GM18867 (cell line): Measurements from ENCODE around the gene ZBTB17.
A peak's percentile ranks its signal among the peaks of the same experiment; 100 is the strongest.
"Not testable (repeated sequence)": the region's sequence is repeated elsewhere in the genome, so short reads cannot be mapped to it uniquely, and the experiment has no call there.

Experiments
- ATAC-seq: cut with Tn5 transposase; IDR thresholded peaks from one replicate; pipeline ENCODE4 v1.9.1; 2021; ENCODE audit warnings: mild to moderate bottlenecking, moderate library complexity; ENCODE audit not compliant: unreplicated experiment

Gene ZBTB17

GRCh38 chr1:15938628-15939161 lies 37.2 kb downstream of the ZBTB17 start:
- no peak for ATAC-seq

GRCh38 chr1:15937706-15938168 lies 38.2 kb downstream of the ZBTB17 start:
- no peak for ATAC-seq

- no peak for ATAC-seq
Observed at GRCh38 chr1:15937146-15937545, 38.8 kb downstream of the ZBTB17 start.

GRCh38 chr1:15936025-15936424 lies 39.9 kb downstream of the ZBTB17 start:
- ATAC-seq, result no peak

DNA sequence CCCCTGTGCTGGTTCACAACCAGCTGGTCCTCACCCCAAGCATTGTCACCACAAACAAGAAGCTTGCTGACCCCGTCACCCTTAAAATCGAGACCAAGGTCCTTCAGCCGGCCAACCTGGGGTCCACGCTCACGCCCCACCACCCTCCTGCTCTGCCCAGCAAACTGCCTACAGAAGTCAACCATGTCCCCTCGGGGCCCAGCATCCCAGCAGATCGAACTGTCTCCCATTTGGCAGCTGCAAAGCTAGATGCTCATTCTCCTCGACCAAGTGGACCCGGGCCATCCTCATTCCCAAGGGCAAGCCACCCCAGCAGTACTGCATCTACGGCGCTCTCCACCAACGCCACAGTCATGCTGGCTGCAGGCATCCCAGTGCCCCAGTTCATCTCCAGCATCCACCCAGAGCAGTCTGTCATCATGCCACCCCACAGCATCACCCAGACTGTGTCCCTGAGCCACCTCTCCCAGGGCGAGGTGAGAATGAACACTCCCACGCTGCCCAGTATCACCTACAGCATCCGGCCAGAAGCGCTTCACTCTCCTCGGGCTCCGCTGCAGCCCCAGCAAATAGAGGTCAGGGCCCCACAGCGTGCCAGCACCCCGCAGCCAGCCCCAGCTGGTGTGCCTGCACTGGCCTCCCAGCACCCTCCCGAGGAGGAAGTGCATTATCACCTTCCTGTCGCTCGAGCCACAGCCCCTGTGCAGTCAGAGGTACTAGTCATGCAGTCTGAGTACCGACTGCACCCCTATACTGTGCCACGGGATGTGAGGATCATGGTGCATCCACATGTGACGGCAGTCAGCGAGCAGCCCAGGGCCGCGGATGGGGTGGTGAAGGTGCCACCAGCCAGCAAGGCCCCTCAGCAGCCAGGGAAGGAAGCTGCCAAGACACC lies 40.6 kb downstream of the ZBTB17 start:
- ATAC-seq, result no peak

GRCh38 chr1:15934211-15935055 lies 41.5 kb downstream of the ZBTB17 start:
- ATAC-seq, result no peak

DNA sequence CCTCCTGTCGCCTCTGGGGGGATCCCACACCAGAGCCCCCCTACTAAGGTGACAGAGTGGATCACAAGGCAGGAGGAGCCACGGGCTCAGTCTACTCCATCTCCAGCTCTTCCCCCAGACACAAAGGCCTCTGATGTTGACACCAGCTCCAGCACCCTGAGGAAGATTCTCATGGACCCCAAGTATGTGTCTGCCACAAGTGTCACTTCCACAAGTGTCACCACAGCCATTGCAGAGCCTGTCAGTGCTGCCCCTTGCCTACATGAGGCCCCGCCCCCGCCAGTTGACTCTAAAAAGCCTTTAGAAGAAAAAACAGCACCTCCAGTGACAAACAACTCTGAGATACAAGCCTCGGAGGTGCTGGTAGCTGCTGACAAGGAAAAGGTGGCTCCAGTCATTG lies 42.2 kb downstream of the ZBTB17 start:
- no peak for ATAC-seq

DNA sequence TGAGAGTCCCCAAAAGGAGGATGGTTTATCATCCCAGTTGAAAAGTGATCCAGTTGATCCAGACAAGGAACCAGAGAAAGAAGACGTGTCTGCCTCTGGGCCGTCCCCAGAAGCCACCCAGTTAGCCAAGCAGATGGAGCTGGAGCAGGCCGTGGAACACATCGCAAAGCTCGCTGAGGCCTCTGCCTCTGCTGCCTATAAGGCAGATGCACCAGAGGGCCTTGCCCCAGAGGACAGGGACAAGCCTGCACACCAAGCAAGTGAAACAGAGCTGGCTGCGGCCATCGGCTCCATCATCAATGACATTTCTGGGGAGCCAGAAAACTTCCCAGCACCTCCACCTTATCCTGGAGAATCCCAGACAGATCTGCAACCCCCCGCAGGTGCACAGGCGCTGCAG lies 43.3 kb downstream of the ZBTB17 start:
- ATAC-seq, result no peak

DNA sequence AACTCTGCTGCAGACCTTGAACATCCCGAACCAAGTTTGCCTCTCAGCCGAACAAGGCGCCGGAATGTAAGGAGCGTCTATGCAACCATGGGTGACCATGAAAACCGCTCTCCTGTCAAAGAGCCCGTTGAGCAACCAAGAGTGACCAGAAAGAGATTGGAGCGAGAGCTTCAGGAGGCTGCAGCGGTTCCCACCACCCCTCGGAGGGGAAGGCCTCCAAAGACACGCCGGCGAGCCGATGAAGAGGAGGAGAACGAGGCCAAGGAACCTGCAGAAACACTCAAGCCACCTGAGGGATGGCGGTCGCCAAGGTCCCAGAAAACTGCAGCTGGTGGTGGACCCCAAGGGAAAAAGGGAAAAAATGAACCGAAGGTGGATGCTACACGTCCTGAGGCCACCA lies 44.0 kb downstream of the ZBTB17 start:
- ATAC-seq, result no peak

GRCh38 chr1:15931401-15931800 lies 44.5 kb downstream of the ZBTB17 start:
- no peak for ATAC-seq

DNA sequence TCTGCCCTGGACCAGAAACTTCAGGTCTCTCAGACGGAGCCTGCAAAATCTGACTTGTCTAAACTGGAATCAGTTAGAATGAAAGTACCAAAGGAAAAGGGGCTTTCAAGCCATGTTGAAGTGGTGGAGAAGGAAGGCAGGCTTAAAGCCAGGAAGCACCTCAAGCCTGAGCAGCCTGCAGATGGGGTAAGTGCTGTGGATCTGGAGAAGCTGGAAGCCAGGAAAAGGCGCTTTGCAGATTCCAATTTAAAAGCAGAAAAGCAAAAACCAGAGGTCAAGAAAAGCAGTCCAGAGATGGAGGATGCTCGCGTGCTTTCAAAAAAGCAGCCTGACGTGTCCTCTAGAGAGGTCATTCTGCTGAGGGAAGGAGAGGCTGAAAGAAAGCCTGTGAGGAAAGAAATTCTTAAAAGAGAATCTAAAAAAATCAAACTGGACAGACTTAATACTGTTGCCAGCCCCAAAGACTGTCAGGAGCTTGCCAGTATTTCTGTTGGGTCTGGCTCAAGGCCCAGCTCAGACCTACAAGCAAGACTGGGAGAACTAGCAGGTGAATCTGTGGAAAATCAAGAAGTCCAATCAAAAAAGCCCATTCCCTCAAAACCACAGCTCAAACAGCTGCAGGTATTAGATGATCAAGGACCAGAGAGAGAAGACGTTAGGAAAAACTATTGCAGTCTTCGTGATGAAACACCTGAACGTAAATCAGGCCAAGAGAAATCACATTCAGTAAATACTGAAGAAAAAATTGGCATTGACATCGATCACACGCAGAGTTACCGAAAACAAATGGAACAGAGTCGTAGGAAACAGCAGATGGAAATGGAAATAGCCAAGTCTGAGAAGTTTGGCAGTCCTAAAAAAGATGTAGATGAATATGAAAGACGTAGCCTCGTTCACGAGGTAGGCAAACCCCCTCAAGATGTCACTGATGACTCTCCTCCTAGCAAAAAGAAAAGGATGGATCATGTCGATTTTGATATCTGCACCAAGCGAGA lies 46.6 kb downstream of the ZBTB17 start:
- no peak for ATAC-seq

DNA sequence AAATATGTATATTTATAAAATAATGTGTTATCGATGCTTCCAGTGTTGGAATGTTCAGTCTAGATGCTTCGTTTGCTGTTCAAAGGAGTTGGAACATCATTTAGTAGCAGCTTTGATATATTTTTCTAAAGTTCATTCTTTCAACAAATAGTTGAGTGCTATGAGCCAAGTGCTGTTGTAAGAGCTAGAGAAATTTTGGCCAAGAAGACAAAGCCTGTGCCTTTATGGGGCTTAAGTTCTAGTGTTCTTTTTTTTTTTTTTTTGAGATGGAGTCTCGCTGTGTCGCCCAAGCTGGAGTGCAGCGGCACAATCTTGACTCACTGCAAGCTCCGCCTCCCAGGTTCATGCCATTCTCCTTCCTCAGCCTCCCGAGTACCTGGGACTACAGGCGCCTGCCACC lies 49.5 kb downstream of the ZBTB17 start:
- ATAC-seq, result not testable (repeated sequence)

- no peak for ATAC-seq
Observed at GRCh38 chr1:15923241-15923640, 52.7 kb downstream of the ZBTB17 start.

GRCh38 chr1:15918962-15919715 lies 56.8 kb downstream of the ZBTB17 start:
- ATAC-seq, result peak; percentile 65

DNA sequence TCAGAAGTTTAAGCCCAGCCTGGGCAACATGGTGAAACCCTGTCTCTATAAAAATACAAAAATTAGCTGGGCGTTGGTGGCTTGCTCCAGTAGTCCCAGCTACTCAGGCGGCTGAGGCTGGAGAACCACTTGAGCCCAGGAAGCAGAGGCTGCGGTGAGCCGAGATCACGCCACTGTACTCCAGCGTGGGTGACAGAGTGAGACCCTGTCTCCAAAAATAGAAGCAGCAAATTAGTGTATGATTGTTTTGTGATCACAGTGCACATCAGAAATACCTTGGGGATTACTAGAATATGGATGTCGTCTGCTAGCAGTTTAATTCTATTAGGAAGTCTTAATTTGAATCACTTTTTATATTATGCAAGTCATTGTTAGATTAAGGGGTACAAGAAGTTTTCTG lies 59.0 kb downstream of the ZBTB17 start:
- no peak for ATAC-seq

DNA sequence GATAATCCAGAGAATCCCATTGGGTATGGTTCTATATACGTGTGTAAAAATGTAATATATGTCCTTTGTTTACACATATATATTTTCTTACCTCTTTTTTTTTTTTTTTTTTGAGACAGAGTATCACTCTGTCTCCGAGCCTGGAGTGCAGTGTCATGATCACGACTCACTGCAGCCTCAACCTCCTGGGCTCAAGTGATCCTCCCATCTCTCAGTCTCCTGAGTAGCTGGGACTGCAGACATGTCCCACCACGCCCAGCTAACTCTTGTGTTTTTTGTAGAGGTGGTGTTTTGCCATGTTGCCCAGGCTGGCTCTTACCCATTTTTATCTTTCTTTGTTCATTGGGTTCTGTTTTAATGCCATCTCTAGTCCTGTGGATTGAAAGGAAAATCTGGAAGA lies 59.5 kb downstream of the ZBTB17 start:
- no peak for ATAC-seq

DNA sequence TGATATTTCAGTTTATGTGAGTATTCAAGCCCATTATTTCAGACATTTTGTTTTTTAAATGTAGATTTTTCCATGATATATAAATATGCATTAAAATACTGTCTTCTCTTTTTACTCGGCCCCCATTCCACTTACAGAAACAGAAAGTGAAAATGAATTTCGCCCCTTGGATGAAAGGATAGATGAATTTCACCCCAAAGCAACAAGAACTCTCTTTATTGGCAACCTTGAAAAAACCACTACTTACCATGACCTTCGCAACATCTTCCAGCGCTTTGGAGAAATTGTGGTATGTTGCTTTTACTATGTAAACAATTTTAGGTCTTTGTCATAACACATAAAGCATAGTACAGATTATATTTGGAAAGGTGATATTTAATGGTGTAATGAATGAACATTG lies 59.9 kb downstream of the ZBTB17 start:
- ATAC-seq, result no peak

DNA sequence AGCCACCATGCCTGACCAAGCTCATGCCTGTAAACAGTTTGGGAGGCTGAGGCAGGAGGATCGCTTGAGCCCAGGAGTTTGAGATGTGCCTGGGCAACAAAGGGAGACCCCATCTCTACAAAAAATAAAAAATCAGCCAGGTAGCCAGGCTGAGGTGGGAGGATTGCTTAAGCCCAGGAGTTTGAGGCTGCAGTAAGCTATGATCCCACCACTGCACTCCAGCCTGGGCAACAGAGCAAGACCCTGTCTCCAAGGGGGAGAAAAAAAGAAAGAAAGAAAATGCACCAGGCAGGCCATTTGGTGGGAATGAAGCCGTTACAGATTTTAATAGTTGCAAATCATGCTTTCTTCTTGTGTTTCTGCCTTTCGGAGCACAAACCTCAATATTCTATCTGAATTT lies 62.3 kb downstream of the ZBTB17 start:
- not testable (repeated sequence) for ATAC-seq

GRCh38 chr1:15911927-15912326 lies 64.0 kb downstream of the ZBTB17 start:
- no peak for ATAC-seq

DNA sequence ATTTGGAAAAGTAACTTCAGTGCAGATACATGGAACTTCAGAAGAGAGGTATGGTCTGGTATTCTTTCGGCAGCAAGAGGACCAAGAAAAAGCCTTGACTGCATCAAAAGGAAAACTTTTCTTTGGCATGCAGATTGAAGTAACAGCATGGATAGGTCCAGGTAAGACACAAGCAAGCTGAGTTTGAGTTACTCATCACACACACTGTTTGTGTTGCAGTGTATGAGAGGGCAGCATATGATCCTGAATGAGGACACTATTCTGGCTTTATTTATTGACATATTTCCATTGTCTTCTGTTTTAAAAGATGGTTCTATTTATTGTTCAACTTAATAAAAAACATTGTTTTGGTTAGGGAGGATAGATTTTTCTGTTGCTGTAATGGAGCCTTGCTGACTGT lies 64.8 kb downstream of the ZBTB17 start:
- ATAC-seq, result no peak
